A673 (cell line): ENCODE results near the gene CNOT4. TPM values are rescaled to one million over a fixed set of nuclear protein-coding genes. Genes with fewer than 3 reads are reported as not detected.

Experiments used
- BruUV-seq: library from RNA; stranded (reverse); fragments of 400-500 nt; replicated peaks from 2 replicates; lab custom pipeline; 2021; lab: Mats Ljungman, UMichigan
- CTCF ChIA-PET: fragments of 300-600 bp; sonication (Branson Sonifier 250); formaldehyde crosslinking; loops from one replicate; lab custom pipeline; 2022; ENCODE audit warnings: antibody characterized with exemption; lab: Charles Lee
- POLR2A ChIA-PET: fragments of 300-600 bp; sonication (Branson Sonifier 250); formaldehyde crosslinking; loops from one replicate; lab custom pipeline; 2022; ENCODE audit warnings: antibody characterized with exemption; ENCODE audit not compliant: low non-redundant PET; lab: Charles Lee
- DNase-seq: peaks from one replicate; pipeline ENCODE4 v3.0.0-alpha.2; 2015; ENCODE audit warnings: low spot score
- H3K27ac ChIP-seq: fragments of 200-600 bp; sonication (generic); 2 replicates; pipeline ENCODE4 v1.5.1; 2016; ENCODE audit warnings: mixed run types, low read depth, mild to moderate bottlenecking, mixed read lengths, antibody characterized with exemption, low read length; ENCODE audit not compliant: poor library complexity, severe bottlenecking
- H3K27me3 ChIP-seq: fragments of 200-600 bp; sonication (generic); replicated peaks from 2 replicates; pipeline ENCODE4 v1.6.1; 2017; ENCODE audit warnings: mixed run types, low read depth, mild to moderate bottlenecking, mixed read lengths, antibody characterized with exemption, low read length; ENCODE audit not compliant: insufficient read depth, poor library complexity
- H3K36me3 ChIP-seq: fragments of 200-600 bp; sonication (generic); 2 replicates; pipeline ENCODE4 v1.6.1; 2016; ENCODE audit warnings: mixed run types, mild to moderate bottlenecking, mixed read lengths, antibody characterized with exemption, low read length; ENCODE audit not compliant: insufficient read depth, poor library complexity, severe bottlenecking
- H3K4me1 ChIP-seq: fragments of 200-600 bp; sonication (generic); 2 replicates; pipeline ENCODE4 v1.6.1; 2017; ENCODE audit warnings: mixed run types, mild to moderate bottlenecking, mixed read lengths, antibody characterized with exemption, low read length; ENCODE audit not compliant: insufficient read depth, poor library complexity, severe bottlenecking
- H3K4me3 ChIP-seq: fragments of 200-600 bp; sonication (generic); 2 replicates; pipeline ENCODE4 v1.5.1; 2016; ENCODE audit warnings: low read depth, mixed run types, mild to moderate bottlenecking, mixed read lengths, low read length; ENCODE audit not compliant: poor library complexity, severe bottlenecking
- H3K9me3 ChIP-seq: fragments of 200-600 bp; sonication (generic); 2 replicates; pipeline ENCODE4 v1.6.1; 2016; ENCODE audit warnings: mixed run types, low read depth, mild to moderate bottlenecking, mixed read lengths, antibody characterized with exemption, low read length; ENCODE audit not compliant: poor library complexity, severe bottlenecking
- EZH2 ChIP-seq: fragments of 200-600 bp; sonication (generic); IDR thresholded peaks from 2 replicates; pipeline ENCODE4 v1.6.1; 2017; ENCODE audit warnings: borderline replicate concordance, low read depth, mild to moderate bottlenecking, mixed read lengths, antibody characterized with exemption, low read length; ENCODE audit not compliant: poor library complexity, severe bottlenecking
- intact Hi-C: fragments of 100-400 bp; cut with micrococcal nuclease; formaldehyde crosslinking; loops from one replicate; pipeline ENCODE4 v1.10.0; 2022; ENCODE audit not compliant: unreplicated experiment
- total RNA-seq: library from RNA; stranded (reverse); gene quantifications from 2 replicates; pipeline ENCODE4 v1.2.3, GENCODE V29; 2021
- TF ChIP-seq, protein P1 (sequence below): fragments of 300-800, 200-600 bp; sonication (generic); conservative IDR thresholded peaks from 2 replicates; pipeline ENCODE4 v1.5.1; 2017; ENCODE audit warnings: low read depth, mild to moderate bottlenecking, antibody characterized with exemption, low read length, moderate library complexity, mixed read lengths

The CNOT4 gene
- total RNA-seq, 1 experiment from 2014 or later = 24.1 TPM

DNA sequence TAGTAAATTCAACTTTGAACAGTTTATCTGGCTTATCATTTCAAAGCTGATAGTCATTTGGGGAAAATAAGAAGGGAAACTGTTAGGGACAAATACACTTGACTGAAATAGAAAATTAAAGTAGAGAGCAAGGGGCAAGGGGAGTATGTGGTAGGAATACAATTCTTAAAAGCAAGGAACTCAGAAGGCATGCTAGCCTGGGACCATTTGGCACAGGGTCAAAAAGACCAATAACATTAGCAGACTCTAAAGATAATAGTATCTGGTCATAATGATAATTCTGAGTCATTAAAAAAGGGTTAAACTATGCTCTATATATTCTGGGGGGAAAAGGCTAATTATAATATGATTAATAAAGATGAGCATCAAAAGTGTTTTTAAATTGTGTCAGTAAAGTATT, 112.2 kb downstream of the CNOT4 start:
- DNase-seq = no peak
- H3K4me3 ChIP-seq = no peak overlapping the region
- H3K4me1 ChIP-seq = no peaks in the 10 kb centered on the region
- H3K9me3 ChIP-seq = no peaks in the 10 kb centered on the region
- TF ChIP-seq EZH2 = no peak
- TF ChIP-seq, protein P1, sequence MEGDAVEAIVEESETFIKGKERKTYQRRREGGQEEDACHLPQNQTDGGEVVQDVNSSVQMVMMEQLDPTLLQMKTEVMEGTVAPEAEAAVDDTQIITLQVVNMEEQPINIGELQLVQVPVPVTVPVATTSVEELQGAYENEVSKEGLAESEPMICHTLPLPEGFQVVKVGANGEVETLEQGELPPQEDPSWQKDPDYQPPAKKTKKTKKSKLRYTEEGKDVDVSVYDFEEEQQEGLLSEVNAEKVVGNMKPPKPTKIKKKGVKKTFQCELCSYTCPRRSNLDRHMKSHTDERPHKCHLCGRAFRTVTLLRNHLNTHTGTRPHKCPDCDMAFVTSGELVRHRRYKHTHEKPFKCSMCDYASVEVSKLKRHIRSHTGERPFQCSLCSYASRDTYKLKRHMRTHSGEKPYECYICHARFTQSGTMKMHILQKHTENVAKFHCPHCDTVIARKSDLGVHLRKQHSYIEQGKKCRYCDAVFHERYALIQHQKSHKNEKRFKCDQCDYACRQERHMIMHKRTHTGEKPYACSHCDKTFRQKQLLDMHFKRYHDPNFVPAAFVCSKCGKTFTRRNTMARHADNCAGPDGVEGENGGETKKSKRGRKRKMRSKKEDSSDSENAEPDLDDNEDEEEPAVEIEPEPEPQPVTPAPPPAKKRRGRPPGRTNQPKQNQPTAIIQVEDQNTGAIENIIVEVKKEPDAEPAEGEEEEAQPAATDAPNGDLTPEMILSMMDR = no peak
- H3K36me3 ChIP-seq = peaks cover 11% of the 10 kb centered on the region
- no peaks in the 10 kb centered on the region for H3K27me3 ChIP-seq
- POLR2A ChIA-PET = no interaction called here
- no peak overlapping the region for H3K27ac ChIP-seq
- CTCF ChIA-PET = no interaction called here
- BruUV-seq = no TSS peak
- intact Hi-C loops = no loop called here

GRCh38 chr7:135392701-135393100, 117.2 kb downstream of the CNOT4 start:
- BruUV-seq = no TSS peak
- no peak overlapping the region for H3K27ac ChIP-seq
- ChIA-PET CTCF (no interaction called here), POLR2A (no interaction called here)
- TF ChIP-seq EZH2 = no peak
- TF ChIP-seq, protein P1 = no peak
- peaks cover 11% of the 10 kb centered on the region for H3K36me3 ChIP-seq
- no peak for DNase-seq
- H3K27me3 ChIP-seq = no peaks in the 10 kb centered on the region
- no peak overlapping the region for H3K4me3 ChIP-seq
- no peaks in the 10 kb centered on the region for H3K9me3 ChIP-seq
- intact Hi-C loops = no loop called here
- peaks cover 9% of the 10 kb centered on the region for H3K4me1 ChIP-seq

GRCh38 chr7:135391514-135391913, 118.4 kb downstream of the CNOT4 start:
- TF ChIP-seq, protein P1 = no peak
- no peak for TF ChIP-seq EZH2
- CTCF ChIA-PET = no interaction called here
- no TSS peak for BruUV-seq
- H3K4me1 ChIP-seq = peaks cover 9% of the 10 kb centered on the region
- no peaks in the 10 kb centered on the region for H3K27me3 ChIP-seq
- POLR2A ChIA-PET = no interaction called here
- intact Hi-C loops = no loop called here
- H3K27ac ChIP-seq = no peak overlapping the region
- no peak overlapping the region for H3K4me3 ChIP-seq
- H3K9me3 ChIP-seq = no peaks in the 10 kb centered on the region
- DNase-seq = no peak
- H3K36me3 ChIP-seq = peaks cover 11% of the 10 kb centered on the region
